ENCODE results near the gene PTPN13.

- TF ChIP-seq CTCF (IDR thresholded peaks at IDR 0.05): no peak
- TF ChIP-seq POLR2AphosphoS5 (IDR thresholded peaks at IDR 0.05): no peak
- no peak for TF ChIP-seq POLR2A (IDR thresholded peaks at IDR 0.05)
These were observed 36.6 kb upstream of the PTPN13 start for GRCh38 chr4:86557526-86557925.
